Glomerular endothelial cell (primary cell): ENCODE data around the gene PDGFD. TPM values are rescaled to one million over a fixed set of nuclear protein-coding genes. Genes with fewer than 3 reads are reported as not detected.

Experiments
- DNase-seq: peaks from one replicate; pipeline ENCODE4 v3.0.0-alpha.2; 2011; ENCODE audit warnings: low read depth, low spot score; ENCODE audit errors: extremely low read depth
- total RNA-seq: library from RNA; depleted of rRNA; stranded (reverse); fragments of >200 nt; gene quantifications from 2 replicates; pipeline ENCODE4 v1.2.3, GENCODE V29; 2015

PDGFD gene
- total RNA-seq, 1 donor from 2014 or later: 21.4 TPM

GRCh38 chr11:103963648-103964047 lies 200.3 kb downstream of the PDGFD start:
- DNase-seq: no peak

GRCh38 chr11:103961010-103961409 lies 202.9 kb downstream of the PDGFD start:
- no peak for DNase-seq

- DNase-seq: no peak
These were observed 203.8 kb downstream of the PDGFD start for GRCh38 chr11:103960108-103960507.

- no peak for DNase-seq
These were observed 204.5 kb downstream of the PDGFD start for GRCh38 chr11:103959279-103959942.

GRCh38 chr11:103958475-103959215 lies 205.3 kb downstream of the PDGFD start:
- DNase-seq: no peak

GRCh38 chr11:103953797-103954486 lies 210.0 kb downstream of the PDGFD start:
- DNase-seq: no peak

- no peak for DNase-seq
These were observed 214.2 kb downstream of the PDGFD start for GRCh38 chr11:103949781-103950180.

- no peak for DNase-seq
These were observed 215.7 kb downstream of the PDGFD start for GRCh38 chr11:103948187-103948763.

- DNase-seq: no peak
These were observed 216.4 kb downstream of the PDGFD start for GRCh38 chr11:103947546-103947919.

- DNase-seq: no peak
These were observed 217.0 kb downstream of the PDGFD start for GRCh38 chr11:103946793-103947545.

GRCh38 chr11:103944251-103944940 lies 219.6 kb downstream of the PDGFD start:
- no peak for DNase-seq

GRCh38 chr11:103942646-103943045 lies 221.3 kb downstream of the PDGFD start:
- no peak for DNase-seq

- DNase-seq: no peak
These were observed 223.4 kb downstream of the PDGFD start for GRCh38 chr11:103940551-103940950.

GRCh38 chr11:103939694-103940093 lies 224.3 kb downstream of the PDGFD start:
- DNase-seq: no peak

GRCh38 chr11:103936059-103936458 lies 227.9 kb downstream of the PDGFD start:
- DNase-seq: no peak

- no peak for DNase-seq
These were observed 228.7 kb downstream of the PDGFD start for GRCh38 chr11:103935219-103935618.

GRCh38 chr11:103929170-103929903 lies 234.6 kb downstream of the PDGFD start:
- no peak for DNase-seq

- no peak for DNase-seq
These were observed 235.2 kb downstream of the PDGFD start for GRCh38 chr11:103928802-103929161.

- no peak for DNase-seq
These were observed 235.7 kb downstream of the PDGFD start for GRCh38 chr11:103928040-103928801.
